ENCODE results near the gene CTNNBL1. TPM values are rescaled to one million over a fixed set of nuclear protein-coding genes. Genes with fewer than 3 reads are reported as not detected.
A peak's percentile ranks its signal among the peaks of the same experiment; 100 is the strongest.

Gene CTNNBL1
- total and polyA plus RNA-seq, 2 experiments from 2014 or later = 25.3 to 53.7 TPM

DNA sequence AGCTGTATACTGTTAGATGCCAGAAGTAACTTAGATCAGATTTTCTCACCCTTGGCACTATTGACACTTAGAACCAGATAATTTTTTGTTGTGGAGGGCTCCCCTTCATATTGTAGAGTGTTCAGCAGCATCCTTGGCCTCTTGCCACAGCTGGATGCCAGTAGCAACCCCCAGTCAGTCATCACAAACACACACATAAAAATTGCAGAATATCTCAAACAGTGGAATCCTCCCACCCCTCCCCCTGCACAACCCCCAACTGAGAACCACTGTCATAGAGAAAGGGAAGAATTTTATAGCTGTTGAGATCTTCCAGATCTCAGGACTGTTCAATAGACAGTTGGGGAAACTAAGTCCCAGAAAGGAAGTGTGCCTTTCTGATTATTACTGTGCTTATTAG, 127.9 kb downstream of the CTNNBL1 start:
- Histone ChIP-seq H3K4me3 (peak overlapping the region; percentile 61), H3K27ac (peak overlapping the region; percentile 98), H3K27me3 (replicated peaks; ENCODE audit: insufficient read depth) (no peaks in the 10 kb centered on the region), H3K36me3 (ENCODE audit: low read depth) (no peaks in the 10 kb centered on the region), H3K9me3 (ENCODE audit: low read depth) (no peaks in the 10 kb centered on the region), H3F3A (ENCODE audit: insufficient read depth) (peaks cover 31% of the 10 kb centered on the region), H3K9me2 (ENCODE audit: insufficient read depth) (no peaks in the 10 kb centered on the region), H4K20me1 (ENCODE audit: insufficient read depth) (no peaks in the 10 kb centered on the region), H3K4me2 (ENCODE audit: unreplicated experiment) (peak overlapping the region; percentile 76), H2AFZ (peak overlapping the region; percentile 45), H3K9ac (peak overlapping the region; percentile 82), H3K79me2 (ENCODE audit: insufficient read depth) (no peaks in the 10 kb centered on the region; the same call in none of the 2 replicates), H3K4me1 (ENCODE audit: insufficient read depth) (peaks cover 29% of the 10 kb centered on the region)
- in situ Hi-C loops (cut with MboI) = no loop called here
- TF ChIP-seq EZH2phosphoT487 (IDR thresholded peaks at IDR 0.05; ENCODE audit: insufficient read depth, low read depth) = no peak
- no peak for TF ChIP-seq EZH2 (IDR thresholded peaks at IDR 0.05; ENCODE audit: insufficient read depth, poor library complexity, severe bottlenecking)
- DNase-seq = peak; percentile 69

DNA sequence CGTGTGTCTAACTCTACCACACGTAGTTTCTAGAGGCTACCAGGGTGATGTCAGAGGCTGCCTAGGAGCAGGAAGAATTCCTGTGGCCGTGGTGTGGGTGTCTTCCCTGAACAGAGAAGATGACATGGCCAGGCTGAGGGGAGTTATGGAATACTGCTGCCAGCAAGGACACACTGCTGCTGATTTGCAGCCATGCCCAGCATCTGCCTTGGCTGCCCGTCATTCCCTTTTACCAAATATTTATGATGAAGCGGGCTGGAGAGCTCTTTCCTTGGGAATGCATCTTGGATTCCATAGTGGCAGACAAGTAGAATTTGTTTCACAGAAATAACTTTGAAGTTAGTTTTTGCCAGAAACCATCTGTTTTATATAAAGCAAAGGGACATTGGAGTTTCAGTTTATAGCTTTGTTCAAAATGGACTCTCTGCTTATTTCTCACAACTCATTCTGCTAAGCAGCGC, 128.3 kb downstream of the CTNNBL1 start:
- peak overlapping the region; percentile 76 for H3K4me2 ChIP-seq (ENCODE audit: unreplicated experiment)
- H3K27ac ChIP-seq = peak overlapping the region; percentile 98
- no peaks in the 10 kb centered on the region for H3K9me2 ChIP-seq (ENCODE audit: insufficient read depth)
- H3K36me3 ChIP-seq (ENCODE audit: low read depth) = no peaks in the 10 kb centered on the region
- peak overlapping the region; percentile 45 for H2AFZ ChIP-seq
- no peaks in the 10 kb centered on the region for H3K27me3 ChIP-seq (replicated peaks; ENCODE audit: insufficient read depth)
- peaks cover 4% of the 10 kb centered on the region for H3K79me2 ChIP-seq (ENCODE audit: insufficient read depth)
- TF ChIP-seq EZH2phosphoT487 (IDR thresholded peaks at IDR 0.05; ENCODE audit: insufficient read depth, low read depth) = no peak
- no peak for TF ChIP-seq EZH2 (IDR thresholded peaks at IDR 0.05; ENCODE audit: insufficient read depth, poor library complexity, severe bottlenecking)
- H4K20me1 ChIP-seq (ENCODE audit: insufficient read depth) = no peaks in the 10 kb centered on the region
- peak overlapping the region; percentile 82 for H3K9ac ChIP-seq
- no peaks in the 10 kb centered on the region for H3K9me3 ChIP-seq (ENCODE audit: low read depth)
- 1% methylated on average over 6 of the region's 6 CpGs for WGBS, 2 experiments (ENCODE audit: low coverage in 1 of 2, low lambda C conversion rate in 2 of 2, missing lambda C conversion rate in 2 of 2)
- in situ Hi-C loops (cut with MboI) = no loop called here
- peak; percentile 99 for DNase-seq
- H3K4me1 ChIP-seq (ENCODE audit: insufficient read depth) = peaks cover 29% of the 10 kb centered on the region
- H3F3A ChIP-seq (ENCODE audit: insufficient read depth) = peaks cover 31% of the 10 kb centered on the region
- peak overlapping the region; percentile 61 for H3K4me3 ChIP-seq

DNA sequence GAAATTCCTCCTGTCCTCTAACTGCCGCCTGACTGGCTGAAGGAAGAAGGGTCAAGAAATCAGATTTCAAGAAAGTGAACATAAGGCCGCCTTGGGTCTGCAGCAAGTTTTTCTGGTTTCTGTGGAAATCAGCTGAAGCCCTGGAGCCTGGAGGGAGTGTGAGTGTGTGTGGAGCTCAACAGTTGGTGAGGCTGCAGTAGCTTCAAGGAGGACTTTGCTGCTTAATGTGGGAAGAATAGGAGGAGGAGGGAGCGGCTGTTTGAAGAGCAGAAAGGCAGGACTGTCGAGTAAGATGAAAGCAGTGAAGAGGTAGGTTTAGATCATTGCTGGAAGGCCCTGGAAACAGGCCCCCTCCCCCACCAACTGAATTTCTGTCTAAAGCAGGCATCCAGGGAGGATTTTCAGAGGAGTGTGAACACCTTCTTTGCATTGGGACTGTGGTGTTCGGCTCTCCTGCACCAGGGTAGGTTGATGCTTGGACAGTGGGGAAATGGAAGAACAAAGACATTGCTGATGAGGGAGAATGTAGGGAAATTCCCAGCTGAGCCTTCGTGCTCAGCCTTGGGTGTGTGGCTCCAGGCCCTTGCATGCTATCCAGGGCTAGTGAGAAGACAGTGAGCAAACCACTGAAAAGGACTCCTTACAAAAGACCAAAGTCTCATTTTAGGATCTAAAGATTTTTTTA, 129.6 kb downstream of the CTNNBL1 start:
- Histone ChIP-seq H3F3A (ENCODE audit: insufficient read depth) (peaks cover 31% of the 10 kb centered on the region), H2AFZ (no peak overlapping the region), H3K36me3 (ENCODE audit: low read depth) (no peaks in the 10 kb centered on the region), H3K79me2 (ENCODE audit: insufficient read depth) (peaks cover 5% of the 10 kb centered on the region), H3K27me3 (replicated peaks; ENCODE audit: insufficient read depth) (no peaks in the 10 kb centered on the region), H3K9me2 (ENCODE audit: insufficient read depth) (no peaks in the 10 kb centered on the region), H3K4me3 (no peak overlapping the region), H3K4me1 (ENCODE audit: insufficient read depth) (peaks cover 29% of the 10 kb centered on the region), H3K4me2 (ENCODE audit: unreplicated experiment) (peak overlapping the region; percentile 76), H3K27ac (peak overlapping the region; percentile 98), H3K9ac (peak overlapping the region; percentile 82; the same call in 1 of the 2 replicates), H4K20me1 (ENCODE audit: insufficient read depth) (no peaks in the 10 kb centered on the region), H3K9me3 (ENCODE audit: low read depth) (no peaks in the 10 kb centered on the region)
- TF ChIP-seq EZH2phosphoT487 (IDR thresholded peaks at IDR 0.05; ENCODE audit: insufficient read depth, low read depth) (no peak), EZH2 (IDR thresholded peaks at IDR 0.05; ENCODE audit: insufficient read depth, poor library complexity, severe bottlenecking) (no peak)
- in situ Hi-C loops (cut with MboI) = no loop called here
- DNase-seq = peak; percentile 55
- 76 to 84% methylated on average over 6 of the region's 6 CpGs for WGBS, 2 experiments (ENCODE audit: low coverage in 1 of 2, low lambda C conversion rate in 2 of 2, missing lambda C conversion rate in 2 of 2)

DNA sequence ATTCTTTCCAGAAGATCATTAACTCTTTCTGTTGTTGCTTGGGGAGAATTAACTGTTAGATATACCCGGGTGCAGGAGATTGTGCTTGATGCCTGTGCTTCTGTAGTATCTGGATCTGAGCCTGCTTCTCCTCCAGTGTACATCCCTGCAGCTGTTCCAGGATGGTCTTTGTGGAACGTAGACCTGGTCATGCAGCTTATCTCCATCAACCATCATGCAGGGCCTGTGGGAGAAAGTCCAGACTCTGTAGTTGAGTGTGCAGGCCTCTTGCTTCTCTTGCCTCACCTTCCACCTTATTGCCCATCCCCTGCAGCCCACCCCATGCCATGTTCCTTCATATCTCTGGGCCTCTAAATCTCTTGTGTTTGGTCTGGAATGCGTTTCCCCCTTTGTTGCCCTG, 133.8 kb downstream of the CTNNBL1 start:
- Histone ChIP-seq H3K9me3 (ENCODE audit: low read depth) (no peaks in the 10 kb centered on the region), H3K9me2 (ENCODE audit: insufficient read depth) (no peaks in the 10 kb centered on the region), H2AFZ (no peak overlapping the region), H4K20me1 (ENCODE audit: insufficient read depth) (no peaks in the 10 kb centered on the region), H3K9ac (no peak overlapping the region), H3K4me3 (no peak overlapping the region), H3K27ac (no peak overlapping the region), H3K36me3 (ENCODE audit: low read depth) (no peaks in the 10 kb centered on the region), H3K4me1 (ENCODE audit: insufficient read depth) (peaks cover 14% of the 10 kb centered on the region), H3K79me2 (ENCODE audit: insufficient read depth) (peaks cover 5% of the 10 kb centered on the region; the same call in 1 of the 2 replicates), H3K27me3 (replicated peaks; ENCODE audit: insufficient read depth) (no peaks in the 10 kb centered on the region), H3K4me2 (ENCODE audit: unreplicated experiment) (no peak overlapping the region), H3F3A (ENCODE audit: insufficient read depth) (peaks cover 12% of the 10 kb centered on the region)
- in situ Hi-C loops (cut with MboI) = no loop called here
- TF ChIP-seq EZH2 (IDR thresholded peaks at IDR 0.05; ENCODE audit: insufficient read depth, poor library complexity, severe bottlenecking) (no peak), EZH2phosphoT487 (IDR thresholded peaks at IDR 0.05; ENCODE audit: insufficient read depth, low read depth) (no peak)
- 100% methylated on average over 3 of the region's 3 CpGs for WGBS, 2 experiments (ENCODE audit: low coverage in 1 of 2, low lambda C conversion rate in 2 of 2, missing lambda C conversion rate in 2 of 2)
- no peak for DNase-seq

All from GM23248 (cell line).